HEK293 (cell line): ENCODE data around the gene TECTA.

ENCODE experiments used
- CTCF ChIA-PET: fragments of 350-600 bp; formaldehyde crosslinking; extraction: SDS; loops from one replicate; lab custom pipeline; 2021; ENCODE audit warnings: antibody characterized with exemption; lab: Yijun Ruan, JAX
- POLR2A ChIA-PET: fragments of 300-600 bp; formaldehyde crosslinking; extraction: SDS; loops from one replicate; lab custom pipeline; 2020; ENCODE audit warnings: antibody characterized with exemption, inconsistent platforms; lab: Yijun Ruan, JAX
- H3K27ac ChIP-seq: fragments of 200-500 bp; sonication (Bioruptor generic); 2 replicates; pipeline ENCODE4 v1.5.1; 2014; ENCODE audit warnings: low read depth, low read length, control low read depth, inconsistent platforms; ENCODE audit errors: extremely low read depth
- H3K36me3 ChIP-seq, 2 experiments: fragments of 200-500 bp in 1 of 2; sonication (Bioruptor generic) in 1 of 2; 1 replicate in 1 of 2; 2 replicates in 1 of 2; pipeline ENCODE4 v1.5.1; 2014 to 2017; ENCODE audit warnings: inconsistent platforms in 2 of 2, low read length in 2 of 2; ENCODE audit not compliant: control insufficient read depth in 2 of 2, insufficient read depth in 1 of 2
- H3K4me1 ChIP-seq: fragments of 200-500 bp; sonication (Bioruptor generic); 2 replicates; pipeline ENCODE4 v1.5.1; 2014; ENCODE audit warnings: mild to moderate bottlenecking, low read length, inconsistent platforms; ENCODE audit not compliant: control insufficient read depth, insufficient read depth
- H3K4me3 ChIP-seq: 2 replicates; pipeline ENCODE4 v1.5.1; 2011; ENCODE audit warnings: low read depth, mild to moderate bottlenecking, control low read depth, low read length, moderate library complexity
- H3K9me3 ChIP-seq: fragments of 200-500 bp; sonication (Bioruptor generic); 2 replicates; pipeline ENCODE4 v1.5.1; 2014; ENCODE audit warnings: low read depth, low read length, inconsistent platforms; ENCODE audit not compliant: control insufficient read depth, insufficient read depth
- EGR2 ChIP-seq: fragments of 450-650 bp; formaldehyde crosslinking; IDR thresholded peaks from 2 replicates; pipeline ENCODE4 v1.5.1; 2016; ENCODE audit warnings: low read depth, missing biosample characterization, missing genetic modification characterization
- KLF9 ChIP-seq: fragments of 450-650 bp; formaldehyde crosslinking; IDR thresholded peaks from 2 replicates; pipeline ENCODE4 v1.5.1; 2016; ENCODE audit warnings: missing biosample characterization, missing genetic modification characterization, low read depth
- MEIS1 ChIP-seq: sonication (generic); formaldehyde crosslinking; IDR thresholded peaks from 2 replicates; pipeline ENCODE4 v1.8.1; 2022; ENCODE audit warnings: missing genetic modification reagents, mild to moderate bottlenecking, borderline replicate concordance
- MZF1 ChIP-seq: fragments of 450-650 bp; formaldehyde crosslinking; IDR thresholded peaks from 2 replicates; pipeline ENCODE4 v1.5.1; 2017; ENCODE audit warnings: missing biosample characterization, missing genetic modification characterization, borderline replicate concordance
- PRDM1 ChIP-seq: fragments of 450-650 bp; formaldehyde crosslinking; IDR thresholded peaks from 2 replicates; pipeline ENCODE4; 2016; ENCODE audit warnings: missing biosample characterization, missing genetic modification characterization
- SALL2 ChIP-seq: fragments of 450-650 bp; formaldehyde crosslinking; IDR thresholded peaks from 2 replicates; pipeline ENCODE4 v1.5.0; 2017; ENCODE audit warnings: missing biosample characterization, mild to moderate bottlenecking, missing genetic modification characterization, borderline replicate concordance
- YY1 ChIP-seq: fragments of 450-650 bp; formaldehyde crosslinking; IDR thresholded peaks from 2 replicates; pipeline ENCODE4 v1.5.1; 2018; ENCODE audit warnings: missing biosample characterization, missing genetic modification characterization
- ZBTB20 ChIP-seq: fragments of 450-650 bp; formaldehyde crosslinking; IDR thresholded peaks from 2 replicates; pipeline ENCODE4 v1.5.1; 2016; ENCODE audit warnings: missing biosample characterization, missing genetic modification characterization
- ZBTB6 ChIP-seq: fragments of 450-650 bp; formaldehyde crosslinking; IDR thresholded peaks from 2 replicates; pipeline ENCODE4 v1.5.1; 2017; ENCODE audit warnings: missing biosample characterization, missing genetic modification characterization
- ZFP69B ChIP-seq: fragments of 450-650 bp; formaldehyde crosslinking; IDR thresholded peaks from 2 replicates; pipeline ENCODE4 v1.5.1; 2016; ENCODE audit warnings: missing biosample characterization, missing genetic modification characterization
- ZIC2 ChIP-seq: fragments of 450-650 bp; formaldehyde crosslinking; IDR thresholded peaks from 2 replicates; pipeline ENCODE4 v1.5.1; 2016; ENCODE audit warnings: missing biosample characterization, missing genetic modification characterization
- ZNF155 ChIP-seq: fragments of 450-650 bp; formaldehyde crosslinking; IDR thresholded peaks from 2 replicates; pipeline ENCODE4 v1.5.1; 2016; ENCODE audit warnings: missing biosample characterization, missing genetic modification characterization
- ZNF274 ChIP-seq, 2 experiments: fragments of 200-500 bp in 1 of 2; fragments of 450-650 bp in 1 of 2; sonication (Bioruptor generic) in 1 of 2; formaldehyde crosslinking in 1 of 2; IDR thresholded peaks; 2 replicates each; pipeline versions ENCODE4 v1.5.1 to v1.6.1; 2014 to 2016; ENCODE audit warnings: borderline replicate concordance in 1 of 2, inconsistent platforms in 1 of 2, low read length in 1 of 2, missing biosample characterization in 1 of 2, missing genetic modification characterization in 1 of 2
- ZNF629 ChIP-seq: fragments of 450-650 bp; formaldehyde crosslinking; IDR thresholded peaks from 2 replicates; pipeline ENCODE4 v1.5.1; 2017; ENCODE audit warnings: missing biosample characterization, missing genetic modification characterization
- ZNF654 ChIP-seq: fragments of 450-650 bp; formaldehyde crosslinking; IDR thresholded peaks from 2 replicates; pipeline ENCODE4 v1.5.1; 2016; ENCODE audit warnings: low read depth, missing biosample characterization, missing genetic modification characterization
- ZNF658 ChIP-seq: fragments of 450-650 bp; formaldehyde crosslinking; IDR thresholded peaks from 2 replicates; pipeline ENCODE4; 2016; ENCODE audit warnings: missing biosample characterization, missing genetic modification characterization
- ZNF692 ChIP-seq: fragments of 450-650 bp; formaldehyde crosslinking; IDR thresholded peaks from 2 replicates; pipeline ENCODE4 v1.5.1; 2016; ENCODE audit warnings: missing biosample characterization, missing genetic modification characterization
- ZSCAN30 ChIP-seq: fragments of 450-650 bp; IDR thresholded peaks from 2 replicates; pipeline ENCODE4 v1.5.1; 2018; ENCODE audit warnings: missing biosample characterization, mild to moderate bottlenecking, missing genetic modification characterization, moderate library complexity
- TF ChIP-seq, protein P1 (sequence below): fragments of 450-650 bp; formaldehyde crosslinking; IDR thresholded peaks from 2 replicates; pipeline ENCODE4 v1.5.1; 2016; ENCODE audit warnings: missing biosample characterization, missing genetic modification characterization

TECTA gene

GRCh38 chr11:121110871-121111724 is 10.1 kb downstream of the TECTA start:
- Histone ChIP-seq H3K4me3 (no peak overlapping the region), H3K36me3 (no peaks in the 10 kb centered on the region), H3K9me3 (no peaks in the 10 kb centered on the region), H3K27ac (no peak overlapping the region), H3K4me1 (no peaks in the 10 kb centered on the region)
- TF ChIP-seq ZNF629 (tag by site-specific recombination): no peak
- POLR2A ChIA-PET: no interaction called here
- CTCF ChIA-PET: interaction anchor here (0.6 to 4.7 kb wide), 10 partner anchors 18 to 600 kb away, joined by 3 to 22 read pairs (median 3); partner anchors contain the start of gene GRIK4

DNA sequence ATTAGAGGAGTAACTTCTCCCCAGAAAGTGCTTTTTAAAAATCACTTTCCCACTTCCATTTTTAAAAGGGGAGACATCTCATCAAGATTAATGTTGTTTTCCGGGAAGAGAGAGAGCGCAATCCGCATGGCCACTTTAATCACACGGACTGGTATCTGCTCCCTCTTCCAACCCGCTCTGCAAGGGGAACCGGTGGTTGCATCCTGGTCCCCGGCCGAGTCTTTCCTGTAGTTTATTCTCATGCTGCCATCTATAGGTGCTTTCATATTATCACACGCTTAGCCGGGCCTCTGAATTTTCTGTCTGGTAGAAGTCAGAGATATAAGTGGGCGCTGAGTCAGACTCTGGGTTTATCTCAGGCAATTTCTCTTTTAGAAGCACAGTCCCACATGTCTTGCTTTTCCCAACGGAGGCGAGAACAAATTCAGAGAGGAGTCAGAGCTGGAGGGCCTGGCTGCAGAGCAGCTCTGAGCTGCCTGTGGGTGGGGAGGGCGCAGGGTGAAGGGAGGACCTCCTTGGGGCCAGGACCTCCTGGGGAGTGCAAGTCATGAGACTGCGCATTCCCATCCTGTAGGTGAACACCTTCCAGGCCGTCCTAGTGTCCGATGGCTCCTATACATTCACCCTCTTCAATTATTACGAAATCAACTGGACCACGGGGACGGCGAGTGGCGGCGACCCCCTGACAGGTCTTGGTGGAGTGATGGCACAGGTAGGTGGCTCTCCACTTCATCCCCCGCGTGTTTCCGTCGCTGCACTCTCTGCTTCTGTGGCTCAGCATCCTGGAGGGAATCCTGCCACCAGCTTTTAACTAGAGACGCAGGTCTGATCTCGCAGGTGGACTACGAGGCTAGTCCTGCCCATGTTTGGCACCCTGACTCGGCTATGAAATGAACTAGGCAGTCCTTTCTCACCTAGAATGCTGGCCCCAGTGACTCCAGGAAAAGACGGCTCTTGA is 11.7 kb downstream of the TECTA start:
- Histone ChIP-seq H3K4me3 (no peak overlapping the region), H3K4me1 (no peaks in the 10 kb centered on the region), H3K9me3 (no peaks in the 10 kb centered on the region)
- POLR2A ChIA-PET: no interaction called here
- CTCF ChIA-PET: interaction anchor here (0.7 to 4.7 kb wide), 6 partner anchors 9 to 460 kb away, joined by 3 to 22 read pairs (median 4); no protein-coding TSS in a partner anchor
- TF ChIP-seq ZBTB6 (tag by site-specific recombination) (no peak), ZNF692 (tag by site-specific recombination) (peak; percentile 82), EGR2 (tag by site-specific recombination) (0 out of 2 replicates have a peak, but pooled peaks have one; percentile 5), SALL2 (tag by site-specific recombination) (no peak), ZFP69B (tag by site-specific recombination) (peak; percentile 34; the same call in 1 of the 2 replicates), ZNF155 (tag by site-specific recombination) (no peak), ZIC2 (tag by site-specific recombination) (no peak), YY1 (tag by site-specific recombination) (no peak), ZNF654 (tag by site-specific recombination) (peak; percentile 77), ZNF274 (IDR thresholded peaks at IDR 0.05; ENCODE audit: low read length) (no peak), ZNF274 (tag by site-specific recombination; IDR thresholded peaks at IDR 0.05; ENCODE audit: borderline replicate concordance) (no peak), ZNF658 (tag by site-specific recombination) (no peak), MZF1 (tag by site-specific recombination) (no peak), PRDM1 (tag by site-specific recombination) (peak; percentile 6; the same call in 1 of the 2 replicates), ZBTB20 (tag by site-specific recombination) (peak; percentile 89), KLF9 (tag by site-specific recombination) (no peak), MEIS1 (no peak), ZSCAN30 (tag by site-specific recombination) (no peak)
- TF ChIP-seq, protein P1, sequence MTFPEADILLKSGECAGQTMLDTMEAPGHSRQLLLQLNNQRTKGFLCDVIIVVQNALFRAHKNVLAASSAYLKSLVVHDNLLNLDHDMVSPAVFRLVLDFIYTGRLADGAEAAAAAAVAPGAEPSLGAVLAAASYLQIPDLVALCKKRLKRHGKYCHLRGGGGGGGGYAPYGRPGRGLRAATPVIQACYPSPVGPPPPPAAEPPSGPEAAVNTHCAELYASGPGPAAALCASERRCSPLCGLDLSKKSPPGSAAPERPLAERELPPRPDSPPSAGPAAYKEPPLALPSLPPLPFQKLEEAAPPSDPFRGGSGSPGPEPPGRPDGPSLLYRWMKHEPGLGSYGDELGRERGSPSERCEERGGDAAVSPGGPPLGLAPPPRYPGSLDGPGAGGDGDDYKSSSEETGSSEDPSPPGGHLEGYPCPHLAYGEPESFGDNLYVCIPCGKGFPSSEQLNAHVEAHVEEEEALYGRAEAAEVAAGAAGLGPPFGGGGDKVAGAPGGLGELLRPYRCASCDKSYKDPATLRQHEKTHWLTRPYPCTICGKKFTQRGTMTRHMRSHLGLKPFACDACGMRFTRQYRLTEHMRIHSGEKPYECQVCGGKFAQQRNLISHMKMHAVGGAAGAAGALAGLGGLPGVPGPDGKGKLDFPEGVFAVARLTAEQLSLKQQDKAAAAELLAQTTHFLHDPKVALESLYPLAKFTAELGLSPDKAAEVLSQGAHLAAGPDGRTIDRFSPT: no peak
- TF ChIP-seq, all 188 proteins: peak for 6
- H3K27ac ChIP-seq: no peak overlapping the region
- H3K36me3 ChIP-seq: no peaks in the 10 kb centered on the region
